Measurements from ENCODE around the gene P2RX3.

DNA sequence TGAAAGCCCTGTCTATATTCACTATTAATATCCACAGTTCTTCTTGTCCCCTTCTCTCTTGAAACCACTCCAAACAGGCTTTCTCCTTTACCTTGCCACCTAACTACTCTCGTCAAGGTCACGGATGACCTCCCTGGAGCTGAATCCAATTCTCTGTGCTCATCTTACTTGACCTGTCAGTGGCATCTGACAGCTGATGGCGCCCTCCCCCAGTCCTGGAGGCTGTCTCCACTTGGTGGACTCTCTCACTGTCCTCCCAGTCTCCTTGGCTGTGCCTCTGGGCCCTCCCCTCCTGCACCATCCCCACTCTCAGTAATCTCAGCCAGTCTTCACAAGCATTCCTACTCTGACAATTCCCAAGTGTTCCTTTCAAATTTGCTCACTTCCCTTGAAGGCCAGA is 22.1 kb upstream of the P2RX3 start:
- no peak for TF ChIP-seq CTCF (conservative IDR thresholded peaks at IDR 0.05; ENCODE audit: low read length)
- TF ChIP-seq EZH2phosphoT487 (IDR thresholded peaks at IDR 0.05; ENCODE audit: borderline replicate concordance, low read depth, low read length) = no peak
